GM06990 (cell line): Measurements from ENCODE around the gene CACNA1A.

Experiments
- DNase-seq: peaks from one replicate; pipeline ENCODE4 v3.0.0-alpha.2; 2011; ENCODE audit not compliant: insufficient read length; ENCODE audit errors: extremely low read depth
- H3K27me3 ChIP-seq: replicated peaks from 2 replicates; pipeline ENCODE4 v1.6.0; 2011; ENCODE audit warnings: low read length; ENCODE audit not compliant: control insufficient read depth, insufficient read depth
- H3K36me3 ChIP-seq: 2 replicates; pipeline ENCODE4 v1.5.1; 2011; ENCODE audit warnings: low read length; ENCODE audit not compliant: control insufficient read depth, insufficient read depth
- H3K4me3 ChIP-seq: replicated peaks from 2 replicates; pipeline ENCODE4 v1.5.1; 2011; ENCODE audit warnings: low read depth, mild to moderate bottlenecking, control low read depth, low read length
- TF ChIP-seq, protein P1 (sequence below): IDR thresholded peaks from 2 replicates; pipeline ENCODE4 v1.5.1; 2011; ENCODE audit warnings: low read length, control low read depth, mild to moderate bottlenecking, inconsistent platforms; ENCODE audit not compliant: insufficient read depth, poor library complexity, severe bottlenecking

CACNA1A gene

DNA sequence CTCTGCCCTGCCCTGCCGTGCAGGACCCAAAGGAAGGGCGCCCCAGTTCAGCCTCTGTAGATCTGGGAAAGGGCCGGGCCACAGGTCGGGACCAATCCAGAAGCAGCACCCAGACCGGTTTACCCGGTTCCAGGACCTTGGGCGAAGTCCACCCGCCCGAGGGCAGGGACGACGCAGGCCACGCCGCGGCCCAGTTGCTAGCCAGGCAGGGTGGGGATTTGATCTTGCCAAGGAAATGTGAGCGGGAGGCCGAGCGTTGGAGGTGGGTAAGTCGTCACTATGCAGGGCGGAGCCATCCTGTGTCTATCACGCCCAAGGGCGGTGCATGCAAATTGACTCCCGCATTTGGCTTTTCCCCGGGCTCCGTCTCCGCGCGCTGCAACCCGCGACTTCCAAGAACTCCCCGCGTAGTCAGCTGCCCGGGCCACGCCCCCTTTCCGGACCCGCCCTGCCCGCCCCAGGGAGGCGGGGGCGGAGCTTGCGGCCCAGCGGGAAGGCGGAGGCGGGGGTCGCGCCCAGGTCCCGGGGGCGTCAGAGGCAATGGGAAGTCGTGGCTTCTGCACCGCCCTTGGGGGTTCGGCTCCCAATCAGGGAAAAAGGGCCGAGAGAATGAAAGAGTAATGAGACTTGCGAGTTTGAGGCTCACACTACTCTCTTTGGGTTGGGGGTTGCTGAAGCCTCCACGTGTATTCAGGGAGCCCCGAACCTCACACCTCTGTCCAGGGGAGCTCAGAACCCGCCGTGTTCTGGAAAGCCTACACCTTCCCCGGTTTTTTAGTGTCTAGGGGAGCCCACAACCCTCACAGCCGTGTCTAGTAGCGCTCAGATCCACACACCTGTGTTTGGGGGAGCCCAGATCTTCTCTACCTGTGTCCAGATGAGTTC is 343.3 kb downstream of the CACNA1A start:
- no peaks in the 10 kb centered on the region for H3K27me3 ChIP-seq
- H3K4me3 ChIP-seq, result peak overlapping the region; percentile 67
- peak; percentile 88 for DNase-seq
- TF ChIP-seq, protein P1, sequence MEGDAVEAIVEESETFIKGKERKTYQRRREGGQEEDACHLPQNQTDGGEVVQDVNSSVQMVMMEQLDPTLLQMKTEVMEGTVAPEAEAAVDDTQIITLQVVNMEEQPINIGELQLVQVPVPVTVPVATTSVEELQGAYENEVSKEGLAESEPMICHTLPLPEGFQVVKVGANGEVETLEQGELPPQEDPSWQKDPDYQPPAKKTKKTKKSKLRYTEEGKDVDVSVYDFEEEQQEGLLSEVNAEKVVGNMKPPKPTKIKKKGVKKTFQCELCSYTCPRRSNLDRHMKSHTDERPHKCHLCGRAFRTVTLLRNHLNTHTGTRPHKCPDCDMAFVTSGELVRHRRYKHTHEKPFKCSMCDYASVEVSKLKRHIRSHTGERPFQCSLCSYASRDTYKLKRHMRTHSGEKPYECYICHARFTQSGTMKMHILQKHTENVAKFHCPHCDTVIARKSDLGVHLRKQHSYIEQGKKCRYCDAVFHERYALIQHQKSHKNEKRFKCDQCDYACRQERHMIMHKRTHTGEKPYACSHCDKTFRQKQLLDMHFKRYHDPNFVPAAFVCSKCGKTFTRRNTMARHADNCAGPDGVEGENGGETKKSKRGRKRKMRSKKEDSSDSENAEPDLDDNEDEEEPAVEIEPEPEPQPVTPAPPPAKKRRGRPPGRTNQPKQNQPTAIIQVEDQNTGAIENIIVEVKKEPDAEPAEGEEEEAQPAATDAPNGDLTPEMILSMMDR, result no peak
- H3K36me3 ChIP-seq, result no peaks in the 10 kb centered on the region

DNA sequence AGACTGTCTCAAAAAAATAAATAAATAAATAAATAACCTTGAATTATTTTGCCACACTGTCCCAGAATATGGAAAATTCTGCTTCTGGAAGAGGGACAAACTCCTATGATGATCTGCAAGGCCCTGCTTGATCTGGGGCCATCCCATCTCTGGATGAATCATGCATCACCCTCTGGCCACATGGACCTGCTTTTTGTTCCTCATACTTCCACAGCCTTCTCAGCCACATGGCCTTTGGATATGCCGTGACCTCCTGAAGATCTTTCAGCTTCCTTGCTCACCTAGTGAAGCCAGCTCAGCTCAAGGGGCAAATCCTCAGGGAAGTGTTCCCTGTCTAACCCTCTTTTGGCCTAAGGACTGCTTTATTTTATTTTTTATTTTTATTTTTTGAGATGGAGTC is 345.7 kb downstream of the CACNA1A start:
- H3K27me3 ChIP-seq, result no peaks in the 10 kb centered on the region
- no peak overlapping the region for H3K4me3 ChIP-seq
- no peaks in the 10 kb centered on the region for H3K36me3 ChIP-seq
- TF ChIP-seq, protein P1, result no peak
- DNase-seq, result no peak

DNA sequence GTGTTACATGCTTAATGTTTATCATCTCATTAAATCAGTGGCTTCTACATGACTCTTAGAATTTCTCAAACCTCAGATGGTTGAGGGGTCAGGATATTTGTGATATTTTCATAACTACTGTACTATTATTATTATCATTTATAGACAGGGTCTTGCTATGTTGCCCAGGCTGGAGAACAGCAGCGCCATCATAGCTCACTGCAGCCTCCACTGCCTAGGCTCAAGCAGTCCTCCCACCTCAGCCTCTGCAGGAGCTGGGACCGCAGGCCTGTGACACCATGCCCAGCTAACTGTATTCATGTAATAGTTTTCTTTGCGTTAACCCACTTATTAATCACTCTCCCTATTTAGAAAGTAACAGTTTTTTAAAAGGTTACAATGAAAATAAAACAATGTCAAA is 346.6 kb downstream of the CACNA1A start:
- no peaks in the 10 kb centered on the region for H3K27me3 ChIP-seq
- no peak for DNase-seq
- no peak overlapping the region for H3K4me3 ChIP-seq
- TF ChIP-seq, protein P1, result no peak
- no peaks in the 10 kb centered on the region for H3K36me3 ChIP-seq
